Adipocyte (in vitro differentiated cells): ENCODE data around the gene MRPS9.
A peak's percentile ranks its signal among the peaks of the same experiment; 100 is the strongest.

Experiments
- DNase-seq: peaks from one replicate; pipeline ENCODE4 v3.0.0-alpha.2; 2015; ENCODE audit warnings: low read depth
- H3K27me3 ChIP-seq: replicated peaks from 2 replicates; pipeline ENCODE4 v1.7.0; 2013; ENCODE audit warnings: mild to moderate bottlenecking, low read length, moderate library complexity; ENCODE audit not compliant: control insufficient read depth, insufficient read depth
- H3K36me3 ChIP-seq: 2 replicates; pipeline ENCODE4 v1.7.0; 2013; ENCODE audit warnings: low read length, mild to moderate bottlenecking, moderate library complexity; ENCODE audit not compliant: control insufficient read depth, insufficient read depth, severe bottlenecking
- H3K4me1 ChIP-seq: 2 replicates; pipeline ENCODE4 v1.7.0; 2013; ENCODE audit warnings: mild to moderate bottlenecking, low read length, moderate library complexity; ENCODE audit not compliant: control insufficient read depth, insufficient read depth
- H3K4me3 ChIP-seq: 2 replicates; pipeline ENCODE4 v1.7.0; 2013; ENCODE audit warnings: mild to moderate bottlenecking, low read length, moderate library complexity
- H3K9ac ChIP-seq: 2 replicates; pipeline ENCODE4 v1.7.0; 2013; ENCODE audit warnings: mild to moderate bottlenecking, low read length, moderate library complexity
- H3K9me3 ChIP-seq: 2 replicates; pipeline ENCODE4 v1.7.0; 2013; ENCODE audit warnings: mild to moderate bottlenecking, low read length, moderate library complexity; ENCODE audit not compliant: control insufficient read depth

The MRPS9 gene

DNA sequence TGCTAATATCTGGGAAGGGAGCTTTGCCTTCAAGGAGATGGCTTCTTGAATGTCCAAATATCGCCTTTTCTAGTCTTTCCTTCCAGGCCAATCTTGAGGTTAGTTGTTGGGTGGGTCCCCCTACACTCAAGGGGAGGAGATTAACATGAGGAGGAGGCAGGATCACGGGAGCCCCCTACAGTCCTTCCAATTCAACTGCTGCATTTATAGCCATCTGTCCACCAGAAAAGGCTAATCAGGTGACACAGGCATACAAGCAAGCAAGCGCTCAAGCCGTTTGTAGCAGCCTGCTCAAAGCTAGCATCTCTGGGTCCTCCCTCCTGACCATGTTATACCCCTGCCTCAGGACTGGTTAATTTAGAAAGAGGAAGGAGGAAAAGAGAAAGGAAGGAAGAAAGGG lies 87.6 kb downstream of the MRPS9 start:
- H3K9ac ChIP-seq: no peak overlapping the region
- no peaks in the 10 kb centered on the region for H3K36me3 ChIP-seq
- no peaks in the 10 kb centered on the region for H3K9me3 ChIP-seq
- no peaks in the 10 kb centered on the region for H3K4me1 ChIP-seq
- no peak for DNase-seq
- peaks cover 27% of the 10 kb centered on the region for H3K27me3 ChIP-seq
- no peak overlapping the region for H3K4me3 ChIP-seq

GRCh38 chr2:105125920-105126319 lies 88.1 kb downstream of the MRPS9 start:
- Histone ChIP-seq H3K36me3 (no peaks in the 10 kb centered on the region), H3K9ac (no peak overlapping the region), H3K4me1 (no peaks in the 10 kb centered on the region), H3K27me3 (peaks cover 32% of the 10 kb centered on the region), H3K4me3 (no peak overlapping the region), H3K9me3 (no peaks in the 10 kb centered on the region)
- DNase-seq: no peak

GRCh38 chr2:105126336-105126735 lies 88.5 kb downstream of the MRPS9 start:
- Histone ChIP-seq H3K9ac (no peak overlapping the region), H3K4me1 (no peaks in the 10 kb centered on the region), H3K9me3 (no peaks in the 10 kb centered on the region), H3K36me3 (no peaks in the 10 kb centered on the region), H3K27me3 (peaks cover 36% of the 10 kb centered on the region), H3K4me3 (no peak overlapping the region)
- DNase-seq: no peak

- Histone ChIP-seq H3K27me3 (peaks cover 37% of the 10 kb centered on the region), H3K4me1 (no peaks in the 10 kb centered on the region), H3K4me3 (no peak overlapping the region), H3K9ac (no peak overlapping the region), H3K36me3 (no peaks in the 10 kb centered on the region), H3K9me3 (no peaks in the 10 kb centered on the region)
- no peak for DNase-seq
Observed at GRCh38 chr2:105127289-105127915, 89.5 kb downstream of the MRPS9 start.

DNA sequence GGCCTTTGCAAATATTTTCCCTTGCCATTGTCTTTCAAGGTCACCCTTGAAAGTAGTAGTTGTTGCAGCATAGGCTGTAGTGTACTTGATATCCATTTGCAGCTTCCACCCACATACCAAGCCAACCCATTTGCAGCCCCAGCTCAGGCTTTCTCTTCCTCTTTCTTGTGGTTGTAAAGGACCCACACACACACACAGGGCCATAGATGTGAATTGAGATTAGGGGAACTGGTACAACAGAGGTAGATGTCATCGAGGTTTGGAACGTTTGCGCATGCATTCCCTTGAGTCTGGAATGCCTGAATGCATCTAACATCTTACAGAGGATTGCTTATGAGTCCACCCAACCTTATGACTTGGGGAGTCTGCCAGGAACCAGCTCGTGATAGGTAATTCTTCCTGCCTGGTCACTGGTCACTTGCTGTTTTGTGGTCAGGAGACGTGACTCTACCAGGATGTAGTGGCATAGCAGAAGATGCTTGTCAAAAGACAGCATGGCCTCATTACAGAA lies 91.9 kb downstream of the MRPS9 start:
- Histone ChIP-seq H3K27me3 (peaks cover 37% of the 10 kb centered on the region), H3K9ac (no peak overlapping the region), H3K36me3 (no peaks in the 10 kb centered on the region), H3K4me3 (no peak overlapping the region), H3K4me1 (no peaks in the 10 kb centered on the region), H3K9me3 (no peaks in the 10 kb centered on the region)
- DNase-seq: no peak

DNA sequence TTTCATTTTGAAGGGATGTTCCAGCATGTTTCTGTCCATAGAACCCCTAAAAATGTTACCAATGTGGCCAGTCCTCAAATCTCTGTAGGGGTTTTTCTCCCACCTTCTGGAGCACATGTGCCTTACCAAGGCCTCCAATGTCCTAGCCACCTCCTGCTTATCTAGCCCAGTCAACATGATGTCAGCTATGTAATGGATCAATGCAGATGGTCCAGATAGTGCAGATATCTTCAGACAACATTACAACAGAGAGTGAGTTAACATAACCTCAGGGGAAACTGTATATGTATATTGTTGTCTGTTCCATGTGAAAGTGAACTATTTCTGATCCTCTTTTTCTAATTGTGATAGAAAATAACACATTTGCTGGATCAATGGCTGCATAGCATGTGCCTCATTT lies 92.7 kb downstream of the MRPS9 start:
- DNase-seq: no peak
- H3K9me3 ChIP-seq: no peaks in the 10 kb centered on the region
- H3K36me3 ChIP-seq: no peaks in the 10 kb centered on the region
- peaks cover 41% of the 10 kb centered on the region for H3K27me3 ChIP-seq
- H3K4me3 ChIP-seq: no peak overlapping the region
- no peak overlapping the region for H3K9ac ChIP-seq
- no peaks in the 10 kb centered on the region for H3K4me1 ChIP-seq

DNA sequence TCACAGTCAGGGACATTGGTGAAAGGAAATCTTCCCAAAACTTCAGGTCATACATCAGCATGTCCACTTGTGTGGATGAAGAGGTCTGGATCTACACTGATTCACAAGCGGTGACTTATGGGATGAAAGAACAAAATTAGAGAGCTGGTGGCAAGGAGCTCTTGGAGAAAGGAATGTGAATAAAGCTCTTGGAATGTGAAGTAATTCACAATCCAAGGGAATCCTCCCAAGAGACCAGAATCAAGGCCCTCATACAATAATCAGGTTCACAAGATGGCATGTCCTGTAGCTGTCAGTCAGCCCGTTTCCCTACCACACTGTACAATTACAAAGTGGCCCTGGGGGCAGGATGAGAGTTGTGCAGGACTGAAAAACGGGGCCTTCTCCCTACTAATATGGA lies 96.2 kb downstream of the MRPS9 start:
- Histone ChIP-seq H3K4me3 (no peak overlapping the region), H3K9me3 (no peaks in the 10 kb centered on the region), H3K4me1 (no peaks in the 10 kb centered on the region), H3K9ac (no peak overlapping the region), H3K27me3 (peaks cover 34% of the 10 kb centered on the region), H3K36me3 (no peaks in the 10 kb centered on the region)
- peak; percentile 12 for DNase-seq

DNA sequence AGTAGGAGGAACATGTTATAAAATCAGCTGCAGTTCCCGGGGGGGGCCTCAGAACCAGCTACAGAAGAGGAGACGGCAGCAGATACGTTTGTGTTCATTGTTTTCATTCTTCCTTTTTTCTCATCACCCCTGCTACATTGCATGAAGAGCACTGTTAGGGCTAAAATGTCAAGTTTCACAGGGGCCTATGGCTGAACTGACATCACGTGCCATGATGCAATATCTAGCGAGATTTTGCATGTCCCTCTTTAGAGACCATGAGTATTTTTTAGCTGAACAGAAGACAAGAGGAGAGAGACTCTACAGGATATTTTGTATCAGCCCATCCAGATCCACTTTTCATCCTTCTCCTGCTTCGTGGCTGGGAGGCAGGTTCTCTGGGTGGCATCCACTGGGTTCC lies 97.6 kb downstream of the MRPS9 start:
- Histone ChIP-seq H3K9me3 (no peaks in the 10 kb centered on the region), H3K4me1 (peaks cover 7% of the 10 kb centered on the region), H3K9ac (no peak overlapping the region), H3K27me3 (peaks cover 26% of the 10 kb centered on the region), H3K4me3 (no peak overlapping the region), H3K36me3 (no peaks in the 10 kb centered on the region)
- DNase-seq: no peak

- Histone ChIP-seq H3K27me3 (peaks cover 18% of the 10 kb centered on the region), H3K4me1 (peaks cover 7% of the 10 kb centered on the region), H3K36me3 (no peaks in the 10 kb centered on the region), H3K4me3 (no peak overlapping the region), H3K9me3 (no peaks in the 10 kb centered on the region), H3K9ac (no peak overlapping the region)
- no peak for DNase-seq
Observed at GRCh38 chr2:105136394-105136793, 98.5 kb downstream of the MRPS9 start.

- no peak for DNase-seq
- Histone ChIP-seq H3K9ac (no peak overlapping the region), H3K36me3 (no peaks in the 10 kb centered on the region), H3K4me3 (no peak overlapping the region), H3K9me3 (no peaks in the 10 kb centered on the region), H3K4me1 (peaks cover 7% of the 10 kb centered on the region), H3K27me3 (peaks cover 29% of the 10 kb centered on the region)
Observed at GRCh38 chr2:105138643-105139042, 100.8 kb downstream of the MRPS9 start.

DNA sequence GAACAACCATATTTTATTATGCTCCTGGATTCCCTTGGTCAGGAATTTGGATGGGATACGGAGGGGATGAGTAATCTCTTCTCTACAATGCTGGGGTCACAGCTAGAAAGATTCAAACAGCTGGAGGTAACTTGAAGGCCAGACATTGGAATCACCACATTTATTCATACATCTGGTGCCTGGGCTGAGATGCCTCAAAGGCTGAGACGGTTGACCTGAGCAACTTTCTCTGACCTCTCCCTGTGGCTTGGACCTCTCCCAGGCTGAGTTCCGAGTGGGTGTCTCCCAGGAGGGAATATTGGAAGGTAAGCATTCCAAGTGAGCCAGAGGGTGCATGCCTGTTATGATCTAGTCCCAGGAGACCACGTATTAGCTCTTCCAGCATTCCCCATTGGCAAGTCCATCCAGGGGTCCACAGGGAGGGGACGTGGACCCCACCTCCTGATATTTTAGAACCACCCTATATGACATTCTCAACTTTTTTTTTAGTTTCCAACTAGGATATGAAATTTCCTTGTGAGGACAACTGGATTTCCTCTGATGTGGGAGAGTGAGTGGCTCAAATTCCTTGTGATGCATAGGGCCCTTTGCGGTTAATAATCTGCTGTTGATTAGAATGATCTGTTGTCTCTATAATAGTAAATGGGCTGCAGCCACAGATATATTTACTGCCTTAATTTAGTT lies 101.8 kb downstream of the MRPS9 start:
- Histone ChIP-seq H3K4me1 (peaks cover 7% of the 10 kb centered on the region), H3K27me3 (peaks cover 34% of the 10 kb centered on the region), H3K9me3 (no peaks in the 10 kb centered on the region), H3K4me3 (no peak overlapping the region), H3K9ac (no peak overlapping the region), H3K36me3 (no peaks in the 10 kb centered on the region)
- DNase-seq: no peak

GRCh38 chr2:105140240-105140568 lies 102.3 kb downstream of the MRPS9 start:
- Histone ChIP-seq H3K4me1 (peaks cover 7% of the 10 kb centered on the region), H3K9ac (no peak overlapping the region), H3K36me3 (no peaks in the 10 kb centered on the region), H3K4me3 (no peak overlapping the region), H3K9me3 (no peaks in the 10 kb centered on the region), H3K27me3 (peaks cover 35% of the 10 kb centered on the region)
- DNase-seq: no peak
